ENCODE data around the gene WWOX. TPM values are rescaled to one million over a fixed set of nuclear protein-coding genes. Genes with fewer than 3 reads are reported as not detected.

WWOX gene
- total and polyA plus RNA-seq, 7 donors = 7.1 to 46.8 (median 16.1) TPM

GRCh38 chr16:79110953-79111352 is 1011.5 kb downstream of the WWOX start:
- Histone ChIP-seq H3K4me1 (no peaks in the 10 kb centered on the region), H3K4me3 (no peak overlapping the region), H3K27ac (no peak overlapping the region), H3K36me3 (no peaks in the 10 kb centered on the region), H3K27me3 (no peaks in the 10 kb centered on the region), H3K9me3 (no peaks in the 10 kb centered on the region)
- intact Hi-C loops (cut with DNase I) = no loop called here
- no peak for TF ChIP-seq POLR2AphosphoS5 (IDR thresholded peaks at IDR 0.05)
- TF ChIP-seq, protein P1, sequence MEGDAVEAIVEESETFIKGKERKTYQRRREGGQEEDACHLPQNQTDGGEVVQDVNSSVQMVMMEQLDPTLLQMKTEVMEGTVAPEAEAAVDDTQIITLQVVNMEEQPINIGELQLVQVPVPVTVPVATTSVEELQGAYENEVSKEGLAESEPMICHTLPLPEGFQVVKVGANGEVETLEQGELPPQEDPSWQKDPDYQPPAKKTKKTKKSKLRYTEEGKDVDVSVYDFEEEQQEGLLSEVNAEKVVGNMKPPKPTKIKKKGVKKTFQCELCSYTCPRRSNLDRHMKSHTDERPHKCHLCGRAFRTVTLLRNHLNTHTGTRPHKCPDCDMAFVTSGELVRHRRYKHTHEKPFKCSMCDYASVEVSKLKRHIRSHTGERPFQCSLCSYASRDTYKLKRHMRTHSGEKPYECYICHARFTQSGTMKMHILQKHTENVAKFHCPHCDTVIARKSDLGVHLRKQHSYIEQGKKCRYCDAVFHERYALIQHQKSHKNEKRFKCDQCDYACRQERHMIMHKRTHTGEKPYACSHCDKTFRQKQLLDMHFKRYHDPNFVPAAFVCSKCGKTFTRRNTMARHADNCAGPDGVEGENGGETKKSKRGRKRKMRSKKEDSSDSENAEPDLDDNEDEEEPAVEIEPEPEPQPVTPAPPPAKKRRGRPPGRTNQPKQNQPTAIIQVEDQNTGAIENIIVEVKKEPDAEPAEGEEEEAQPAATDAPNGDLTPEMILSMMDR (IDR thresholded peaks at IDR 0.05) = no peak
- TF ChIP-seq EP300 (IDR thresholded peaks at IDR 0.05) = no peak
- TF ChIP-seq POLR2A (IDR thresholded peaks at IDR 0.05) = no peak
- DNase-seq = no peak
- WGBS, 2 donors = 72 to 89% methylated on average over 3 of the region's 3 CpGs

- no peak overlapping the region for H3K4me3 ChIP-seq
- H3K27me3 ChIP-seq = no peaks in the 10 kb centered on the region
- intact Hi-C loops (cut with DNase I) = no loop called here
- H3K9me3 ChIP-seq = peaks cover 0 to 3% (median 0%) of the 10 kb centered on the region in 4 donors
- no peak for TF ChIP-seq POLR2AphosphoS5 (IDR thresholded peaks at IDR 0.05)
- TF ChIP-seq EP300 (IDR thresholded peaks at IDR 0.05) = no peak
- TF ChIP-seq, protein P1 (IDR thresholded peaks at IDR 0.05) = no peak
- TF ChIP-seq POLR2A (IDR thresholded peaks at IDR 0.05) = no peak
- no peak for DNase-seq
- WGBS, 2 donors = 87 to 92% methylated on average over 12 of the region's 12 CpGs
- H3K4me1 ChIP-seq = no peaks in the 10 kb centered on the region
- H3K27ac ChIP-seq = no peak overlapping the region
- no peaks in the 10 kb centered on the region for H3K36me3 ChIP-seq
Measured at GRCh38 chr16:79112462-79112861, 1013.0 kb downstream of the WWOX start.

DNA sequence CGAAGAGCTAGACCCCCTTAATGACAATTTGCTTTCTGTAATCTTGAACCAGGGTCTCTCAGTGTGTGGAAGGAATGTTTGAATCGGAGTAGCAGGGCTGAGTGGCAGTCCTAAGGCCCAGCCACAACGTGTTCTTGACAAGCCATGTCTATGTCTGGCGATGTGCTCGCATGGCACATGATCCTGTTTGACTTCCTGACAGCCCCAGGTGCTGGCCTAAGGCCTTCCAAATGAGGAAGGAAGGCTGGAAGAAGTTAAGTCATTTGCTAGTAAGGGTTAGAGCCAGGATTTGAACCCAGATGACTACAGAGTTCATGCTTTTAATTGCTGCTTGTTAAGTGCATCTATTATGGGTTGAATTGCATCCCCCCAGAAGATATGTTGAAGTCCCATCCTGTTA is 1014.4 kb downstream of the WWOX start:
- Histone ChIP-seq H3K4me1 (no peaks in the 10 kb centered on the region), H3K36me3 (no peaks in the 10 kb centered on the region), H3K27ac (no peak overlapping the region), H3K4me3 (no peak overlapping the region), H3K27me3 (no peaks in the 10 kb centered on the region), H3K9me3 (peaks cover 0 to 3% (median 0%) of the 10 kb centered on the region in 4 donors)
- intact Hi-C loops (cut with DNase I) = no loop called here
- no peak for DNase-seq
- WGBS, 2 donors = 78 to 92% methylated on average over 5 of the region's 5 CpGs
- TF ChIP-seq POLR2A (IDR thresholded peaks at IDR 0.05) (no peak), EP300 (IDR thresholded peaks at IDR 0.05) (no peak), POLR2AphosphoS5 (IDR thresholded peaks at IDR 0.05) (no peak)
- TF ChIP-seq, protein P1 (IDR thresholded peaks at IDR 0.05) = no peak

DNA sequence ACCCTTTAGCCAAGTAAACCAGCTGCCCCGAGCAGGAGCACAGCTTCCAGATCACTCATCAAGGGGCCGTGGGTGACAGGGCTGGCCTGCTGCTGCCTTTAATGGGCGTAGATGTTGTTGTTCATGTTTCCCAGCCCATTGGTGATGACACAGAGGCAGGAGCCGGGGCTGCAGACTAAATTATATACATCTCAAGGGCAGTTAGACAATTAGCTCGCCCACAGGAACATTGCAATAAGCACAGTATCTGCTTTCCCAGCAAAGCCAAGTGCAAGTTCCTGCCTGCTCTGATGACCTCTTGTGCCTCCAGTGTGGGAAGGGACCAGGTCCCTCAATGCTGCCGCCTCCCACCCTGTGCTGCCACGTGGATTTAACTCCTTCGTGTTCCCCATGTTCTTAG is 1015.3 kb downstream of the WWOX start:
- no peak for TF ChIP-seq POLR2AphosphoS5 (IDR thresholded peaks at IDR 0.05)
- no peaks in the 10 kb centered on the region for H3K36me3 ChIP-seq
- H3K27ac ChIP-seq = no peak overlapping the region
- intact Hi-C loops (cut with DNase I) = no loop called here
- no peak for DNase-seq
- WGBS, 2 donors = 78 to 87% methylated on average over 8 of the region's 8 CpGs
- H3K27me3 ChIP-seq = no peaks in the 10 kb centered on the region
- H3K4me1 ChIP-seq = no peaks in the 10 kb centered on the region
- no peak overlapping the region for H3K4me3 ChIP-seq
- peaks cover 0 to 3% (median 0%) of the 10 kb centered on the region in 4 donors for H3K9me3 ChIP-seq

GRCh38 chr16:79121906-79122305 is 1022.5 kb downstream of the WWOX start:
- intact Hi-C loops (cut with DNase I) = no loop called here
- Histone ChIP-seq H3K27ac (no peak overlapping the region), H3K4me1 (no peaks in the 10 kb centered on the region), H3K36me3 (no peaks in the 10 kb centered on the region), H3K4me3 (no peak overlapping the region), H3K9me3 (peaks cover 0 to 2% (median 0%) of the 10 kb centered on the region in 4 donors), H3K27me3 (no peaks in the 10 kb centered on the region)
- 92 to 96% methylated on average over 12 of the region's 12 CpGs for WGBS, 2 donors
- TF ChIP-seq EP300 (IDR thresholded peaks at IDR 0.05) (no peak), POLR2AphosphoS5 (IDR thresholded peaks at IDR 0.05) (no peak), POLR2A (IDR thresholded peaks at IDR 0.05) (no peak)
- TF ChIP-seq, protein P1 (IDR thresholded peaks at IDR 0.05) = no peak
- DNase-seq = no peak
